SK-N-SH (cell line): Measurements from ENCODE around the gene AGBL2. TPM values are rescaled to one million over a fixed set of nuclear protein-coding genes. Genes with fewer than 3 reads are reported as not detected.

Source experiments
- CTCF ChIA-PET: fragments of 300-600, 350-600 bp; formaldehyde crosslinking; extraction: SDS; loops from one replicate; lab custom pipeline; 2021; lab: Yijun Ruan, JAX
- POLR2A ChIA-PET: fragments of 350-600 bp; sonication (Branson Sonifier 250); formaldehyde crosslinking; extraction: SDS; loops from one replicate; lab custom pipeline; 2020; ENCODE audit warnings: antibody characterized with exemption, inconsistent platforms; lab: Yijun Ruan, JAX
- DNase-seq: peaks from one replicate; pipeline ENCODE4 v3.0.0; 2012
- H2AFZ ChIP-seq: fragments of 200-600 bp; sonication (generic); 2 replicates; pipeline ENCODE4 v1.8.1; 2016; ENCODE audit warnings: antibody characterized with exemption, mild to moderate bottlenecking, low read depth
- H3F3A ChIP-seq: fragments of 200-600 bp; sonication (generic); replicated peaks from 2 replicates; pipeline ENCODE3; 2016; ENCODE audit warnings: antibody characterized with exemption, mild to moderate bottlenecking; ENCODE audit not compliant: insufficient read depth
- H3K27ac ChIP-seq, 2 experiments: fragments of 200-500 bp in 1 of 2; fragments of 200-600 bp in 1 of 2; sonication (Bioruptor generic) in 1 of 2; sonication (generic), shearing (Covaris generic) in 1 of 2; 2 replicates each; pipeline versions ENCODE4 v1.5.1 to v1.6.1; 2014 to 2016; ENCODE audit warnings: low read depth in 2 of 2, inconsistent platforms in 1 of 2, low read length in 1 of 2, mild to moderate bottlenecking in 1 of 2, mixed read lengths in 1 of 2
- H3K27me3 ChIP-seq: fragments of 200-600 bp; sonication (generic), shearing (Covaris generic); 2 replicates; pipeline ENCODE4 v1.6.1; 2016; ENCODE audit warnings: mixed run types; ENCODE audit not compliant: insufficient read depth
- H3K36me3 ChIP-seq, 2 experiments: fragments of 200-500 bp in 1 of 2; fragments of 200-600 bp in 1 of 2; sonication (Bioruptor generic) in 1 of 2; sonication (generic) in 1 of 2; replicated peaks in 1 of 2; 2 replicates each; pipeline versions ENCODE3 to v1.5.1; 2014 to 2016; ENCODE audit warnings: low read length in 1 of 2, mild to moderate bottlenecking in 1 of 2; ENCODE audit not compliant: insufficient read depth in 2 of 2, control insufficient read depth in 1 of 2
- H3K4me1 ChIP-seq, 2 experiments: fragments of 200-500 bp in 1 of 2; fragments of 200-600 bp in 1 of 2; sonication (Bioruptor generic) in 1 of 2; sonication (generic), shearing (Covaris generic) in 1 of 2; 2 replicates each; pipeline versions ENCODE4 v1.5.1 to v1.6.1; 2014 to 2016; ENCODE audit warnings: low read depth in 1 of 2, low read length in 1 of 2, mixed run types in 1 of 2; ENCODE audit not compliant: insufficient read depth in 2 of 2, control insufficient read depth in 1 of 2
- H3K4me2 ChIP-seq: fragments of 200-600 bp; sonication (generic), shearing (Covaris generic); 2 replicates; pipeline ENCODE4 v1.6.1; 2017; ENCODE audit warnings: mixed run types
- H3K4me3 ChIP-seq, 2 experiments: fragments of 200-500 bp in 1 of 2; fragments of 200-600 bp in 1 of 2; sonication (Bioruptor generic) in 1 of 2; sonication (generic), shearing (Covaris generic) in 1 of 2; 2 replicates each; pipeline versions ENCODE4 v1.5.1 to v1.8.1; 2014 to 2016; ENCODE audit warnings: low read depth in 2 of 2, inconsistent platforms in 1 of 2, low read length in 1 of 2, mild to moderate bottlenecking in 1 of 2, mixed read lengths in 1 of 2, moderate library complexity in 1 of 2
- H3K79me2 ChIP-seq: fragments of 200-600 bp; sonication (generic); 2 replicates; pipeline ENCODE4 v1.8.1; 2017; ENCODE audit warnings: mild to moderate bottlenecking; ENCODE audit not compliant: insufficient read depth
- H3K9ac ChIP-seq: fragments of 200-600 bp; sonication (generic); 2 replicates; pipeline ENCODE4 v1.6.1; 2017; ENCODE audit warnings: mixed run types
- H3K9me2 ChIP-seq: fragments of 200-600 bp; sonication (generic); 2 replicates; pipeline ENCODE4 v1.6.1; 2017; ENCODE audit warnings: mixed run types
- H3K9me3 ChIP-seq: fragments of 200-600 bp; sonication (generic); 2 replicates; pipeline ENCODE4 v1.6.1; 2017; ENCODE audit warnings: mixed run types, mild to moderate bottlenecking, moderate library complexity
- H4K20me1 ChIP-seq: fragments of 200-600 bp; sonication (generic); 2 replicates; pipeline ENCODE4 v1.6.1; 2017; ENCODE audit warnings: mild to moderate bottlenecking, mixed run types; ENCODE audit not compliant: insufficient read depth
- CHD2 ChIP-seq: fragments of 150-350 bp; IDR thresholded peaks from 2 replicates; pipeline ENCODE4 v1.6.1; 2018; ENCODE audit warnings: low read length; ENCODE audit not compliant: partially characterized antibody
- EZH2phosphoT487 ChIP-seq: fragments of 200-600 bp; sonication (generic); IDR thresholded peaks from 2 replicates; pipeline ENCODE4 v1.6.1; 2017; ENCODE audit warnings: low read depth, mixed run types, mild to moderate bottlenecking, antibody characterized with exemption, moderate library complexity, borderline replicate concordance
- FOSL2 ChIP-seq: IDR thresholded peaks from 2 replicates; pipeline ENCODE4 v1.4.0; 2012; ENCODE audit warnings: low read depth, mild to moderate bottlenecking, moderate library complexity, borderline replicate concordance
- FOXJ3 ChIP-seq: sonication (generic); formaldehyde crosslinking; IDR thresholded peaks from 2 replicates; pipeline ENCODE4 v1.5.1; 2020; ENCODE audit warnings: mild to moderate bottlenecking, missing genetic modification reagents
- GABPA ChIP-seq: IDR thresholded peaks from 2 replicates; pipeline ENCODE4 v1.4.0; 2012; ENCODE audit warnings: low read depth, mild to moderate bottlenecking
- IRF3 ChIP-seq: fragments of 150-350 bp; IDR thresholded peaks from 2 replicates; pipeline ENCODE4 v1.6.1; 2016; ENCODE audit warnings: mild to moderate bottlenecking, low read depth, low read length
- JUND ChIP-seq: IDR thresholded peaks from 2 replicates; pipeline ENCODE4 v1.4.0; 2012
- MAX ChIP-seq: IDR thresholded peaks from 2 replicates; pipeline ENCODE4 v1.4.0; 2012; ENCODE audit warnings: low read depth
- MEF2A ChIP-seq: IDR thresholded peaks from 2 replicates; pipeline ENCODE4 v1.4.0; 2012; ENCODE audit warnings: low read depth, borderline replicate concordance
- MXI1 ChIP-seq: IDR thresholded peaks from 2 replicates; pipeline ENCODE4 v1.6.1; 2012; ENCODE audit warnings: mild to moderate bottlenecking, low read depth, low read length, improper control_type of control experiment
- NFIC ChIP-seq: IDR thresholded peaks from 2 replicates; pipeline ENCODE4 v1.4.0; 2012; ENCODE audit warnings: borderline replicate concordance
- NRF1 ChIP-seq: IDR thresholded peaks from 2 replicates; pipeline ENCODE4 v1.6.1; 2012; ENCODE audit warnings: low read depth, mild to moderate bottlenecking, low read length
- RAD21 ChIP-seq: IDR thresholded peaks from 2 replicates; pipeline ENCODE4 v1.6.1; 2012; ENCODE audit warnings: mild to moderate bottlenecking, low read length
- REST ChIP-seq: IDR thresholded peaks from 2 replicates; pipeline ENCODE4 v1.6.1; 2012; ENCODE audit warnings: mild to moderate bottlenecking, low read depth, low read length, moderate library complexity
- RFX5 ChIP-seq: IDR thresholded peaks from 2 replicates; pipeline ENCODE4 v1.6.1; 2012; ENCODE audit warnings: mild to moderate bottlenecking, improper control_type of control experiment, low read length
- SIN3A ChIP-seq: IDR thresholded peaks from 2 replicates; pipeline ENCODE4 v1.6.1; 2012; ENCODE audit warnings: low read depth, mild to moderate bottlenecking, low read length, moderate library complexity, borderline replicate concordance
- SMC3 ChIP-seq: IDR thresholded peaks from 2 replicates; pipeline ENCODE4 v1.6.1; 2012; ENCODE audit warnings: low read depth, low read length, improper control_type of control experiment
- TCF12 ChIP-seq: IDR thresholded peaks from 2 replicates; pipeline ENCODE4 v1.4.0; 2012
- TEAD4 ChIP-seq: IDR thresholded peaks from 2 replicates; pipeline ENCODE4 v1.4.0; 2012; ENCODE audit warnings: mild to moderate bottlenecking, borderline replicate concordance; ENCODE audit not compliant: insufficient read depth
- USF1 ChIP-seq: IDR thresholded peaks from 2 replicates; pipeline ENCODE4 v1.4.0; 2012; ENCODE audit warnings: low read depth, borderline replicate concordance
- USF2 ChIP-seq: fragments of 150-350 bp; IDR thresholded peaks from 2 replicates; pipeline ENCODE4 v1.6.1; 2017; ENCODE audit warnings: antibody characterized with exemption, low read length, low read depth, borderline replicate concordance
- YY1 ChIP-seq: IDR thresholded peaks from 2 replicates; pipeline ENCODE4 v1.4.0; 2012; ENCODE audit warnings: low read depth, mild to moderate bottlenecking
- WGBS: methylation state at CpG from one replicate; pipeline ENCODE4 v1.1.6; 2017; ENCODE audit warnings: low lambda C conversion rate; 5-methylcytosine and 5-hydroxymethylcytosine counted together
- polyA plus RNA-seq, 3 experiments: library from polyadenylated mRNA; depleted of rRNA; stranded (reverse); fragments of >200 nt; gene quantifications; 2 replicates each; pipeline ENCODE4 v1.2.3, GENCODE V29; 2012

The AGBL2 gene
- polyA plus RNA-seq, 1 of the 3 experiments (the other 2 are of a cell fraction): 5.5 TPM

GRCh38 chr11:47651818-47652469, 63.2 kb downstream of the AGBL2 start:
- Histone ChIP-seq H2AFZ (no peak overlapping the region), H3K27ac (no peak overlapping the region), H3K79me2 (no peaks in the 10 kb centered on the region), H3K4me3 (no peak overlapping the region), H3K36me3 (no peaks in the 10 kb centered on the region), H3K4me2 (no peak overlapping the region), H4K20me1 (no peaks in the 10 kb centered on the region), H3K9me2 (no peaks in the 10 kb centered on the region), H3F3A (no peaks in the 10 kb centered on the region), H3K9ac (no peak overlapping the region), H3K4me1 (no peaks in the 10 kb centered on the region), H3K27me3 (no peaks in the 10 kb centered on the region; the same call in none of the 2 replicates), H3K9me3 (no peaks in the 10 kb centered on the region)
- 80% methylated on average over 5 of the region's 5 CpGs for WGBS
- TF ChIP-seq GABPA: no peak
- TF ChIP-seq CHD2: no peak
- no peak for TF ChIP-seq TCF12
- ChIA-PET CTCF (interaction anchor here (0.7 kb wide), 1 partner anchor 217 kb away, joined by 3 read pairs; no protein-coding TSS in a partner anchor), POLR2A (no interaction called here)
- no peak for DNase-seq

GRCh38 chr11:47649276-47649675, 65.9 kb downstream of the AGBL2 start:
- 78% methylated on average over 3 of the region's 3 CpGs for WGBS
- no peak for TF ChIP-seq REST
- no peak for TF ChIP-seq IRF3
- no peak for TF ChIP-seq NRF1
- no peak for TF ChIP-seq NFIC
- no peak for TF ChIP-seq SMC3
- TF ChIP-seq TEAD4: no peak
- TF ChIP-seq MXI1: no peak
- TF ChIP-seq YY1: no peak
- no peak for TF ChIP-seq USF1
- no peak for TF ChIP-seq RFX5
- no peak for TF ChIP-seq FOSL2
- TF ChIP-seq EZH2phosphoT487: no peak
- TF ChIP-seq JUND: no peak
- TF ChIP-seq RAD21: no peak
- TF ChIP-seq SIN3A: no peak
- TF ChIP-seq MEF2A: no peak
- TF ChIP-seq GABPA: no peak
- no peak for TF ChIP-seq USF2
- no peak for TF ChIP-seq FOXJ3
- TF ChIP-seq MAX: no peak
- ChIA-PET POLR2A (no interaction called here), CTCF (no interaction called here)
- no peak overlapping the region for H3K27ac ChIP-seq
- H3K4me1 ChIP-seq: no peaks in the 10 kb centered on the region
- no peaks in the 10 kb centered on the region for H3K9me3 ChIP-seq
- H3K9ac ChIP-seq: no peak overlapping the region
- no peak overlapping the region for H3K4me2 ChIP-seq
- no peaks in the 10 kb centered on the region for H3K9me2 ChIP-seq
- no peak overlapping the region for H2AFZ ChIP-seq
- H4K20me1 ChIP-seq: no peaks in the 10 kb centered on the region
- no peaks in the 10 kb centered on the region; the same call in 1 of the 2 replicates for H3K27me3 ChIP-seq
- H3K36me3 ChIP-seq: no peaks in the 10 kb centered on the region
- H3K79me2 ChIP-seq: no peaks in the 10 kb centered on the region
- DNase-seq: no peak
- no peak overlapping the region for H3K4me3 ChIP-seq
- no peaks in the 10 kb centered on the region for H3F3A ChIP-seq
